ENCODE measurements around the gene UBQLN3. TPM values are rescaled to one million over a fixed set of nuclear protein-coding genes. Genes with fewer than 3 reads are reported as not detected.

The UBQLN3 gene
- total RNA-seq, 1 experiment from 2014 or later: not detected

- DNase-seq (ENCODE audit: low read depth, low spot score) (no peak), ATAC-seq (no peak)
- ChIA-PET CTCF (interaction anchor here (0.6 kb wide), 1 partner anchor 193 kb away, joined by 4 read pairs; no protein-coding TSS in a partner anchor), RAD21 (ENCODE audit: low non-redundant PET in 1 of 2, low total read pairs in 2 of 2, uncharacterized antibody in 2 of 2, unreplicated experiment in 2 of 2) (no interaction called here), POLR2A (no interaction called here)
- Histone ChIP-seq H3K36me3 (ENCODE audit: control insufficient read depth in 1 of 2, insufficient read depth in 2 of 2, low read length in 2 of 2) (peaks cover 0 to 25% of the 10 kb centered on the region in 2 experiments; a peak in 2 of 4 replicates), H2AFZ (ENCODE audit: low read depth, low read length, poor library complexity, severe bottlenecking) (no peak overlapping the region), H4K20me1 (ENCODE audit: insufficient read depth) (peaks cover 15% of the 10 kb centered on the region; the same call in 1 of the 2 replicates), H3K4me3 (replicated peaks in 1 of 2; ENCODE audit: low read depth in 1 of 2, low read length in 2 of 2) (no peak overlapping the region), H3K9me3 (ENCODE audit: control insufficient read depth in 1 of 2, insufficient read depth in 1 of 2, low read depth in 1 of 2, low read length in 2 of 2) (no peaks in the 10 kb centered on the region), H3K27ac (ENCODE audit: low read depth, low read length) (no peak overlapping the region), H3K9ac (ENCODE audit: low read length) (no peak overlapping the region), H3K79me2 (ENCODE audit: insufficient read depth, low read length) (peaks cover 31% of the 10 kb centered on the region), H3K4me1 (ENCODE audit: control insufficient read depth in 1 of 2, insufficient read depth in 2 of 2, low read length in 2 of 2) (peaks cover 10 to 32% of the 10 kb centered on the region in 2 experiments), H3K9me2 (ENCODE audit: insufficient read depth) (no peaks in the 10 kb centered on the region), H3K27me3 (ENCODE audit: insufficient read depth, low read length) (peaks cover 6% of the 10 kb centered on the region; the same call in 1 of the 2 replicates), H3K4me2 (ENCODE audit: low read length) (no peak overlapping the region)
- no TSS peak for BruUV-seq (replicated peaks)
- intact Hi-C loops (cut with micrococcal nuclease): no loop called here
- TF ChIP-seq CTCF (IDR thresholded peaks at IDR 0.05 in 2 of 3, conservative IDR thresholded peaks at IDR 0.05 in 1 of 3; ENCODE audit: borderline replicate concordance in 1 of 3, insufficient read depth in 1 of 3, low read depth in 2 of 3, low read length in 2 of 3): peak in 2 of 3 experiments; percentile 25 to 35; a peak in 2 of 6 replicates
- no peak for TF ChIP-seq SP1 (IDR thresholded peaks at IDR 0.05; ENCODE audit: low read depth)
Measured at GRCh38 chr11:5507177-5507932, 2.4 kb downstream of the UBQLN3 start.

GRCh38 chr11:5505363-5506048, 4.3 kb downstream of the UBQLN3 start:
- peak overlapping the region; percentile 65 for H3K27ac ChIP-seq (ENCODE audit: low read depth, low read length)
- peak overlapping the region; percentile 19 for H2AFZ ChIP-seq (ENCODE audit: low read depth, low read length, poor library complexity, severe bottlenecking)
- POLR2A ChIA-PET: interaction anchor here (0.5 to 3.2 kb wide), 31 partner anchors 9 to 179 kb away, joined by 3 to 56 read pairs (median 5); partner anchors contain the start of genes OR52D1, TRIM5 and UBQLNL
- no peaks in the 10 kb centered on the region for H3K9me2 ChIP-seq (ENCODE audit: insufficient read depth)
- no peaks in the 10 kb centered on the region for H3K9me3 ChIP-seq (ENCODE audit: control insufficient read depth in 1 of 2, insufficient read depth in 1 of 2, low read depth in 1 of 2, low read length in 2 of 2)
- H3K4me3 ChIP-seq (replicated peaks in 1 of 2; ENCODE audit: low read depth in 1 of 2, low read length in 2 of 2): peak overlapping the region; percentile 61 to 93
- H3K36me3 ChIP-seq (ENCODE audit: control insufficient read depth in 1 of 2, insufficient read depth in 2 of 2, low read length in 2 of 2): peaks cover 4 to 41% of the 10 kb centered on the region in 2 experiments; a peak in 3 of 4 replicates
- ATAC-seq: peak; percentile 74
- H3K4me2 ChIP-seq (ENCODE audit: low read length): peak overlapping the region; percentile 98
- CTCF ChIA-PET: interaction anchor here (0.9 kb wide), 1 partner anchor 386 kb away, joined by 3 read pairs; no protein-coding TSS in a partner anchor
- peaks cover 28% of the 10 kb centered on the region; the same call in 1 of the 2 replicates for H4K20me1 ChIP-seq (ENCODE audit: insufficient read depth)
- peak; percentile 83 for DNase-seq (ENCODE audit: low read depth, low spot score)
- intact Hi-C loops (cut with micrococcal nuclease): no loop called here
- no peaks in the 10 kb centered on the region for H3K27me3 ChIP-seq (ENCODE audit: insufficient read depth, low read length)
- H3K9ac ChIP-seq (ENCODE audit: low read length): peak overlapping the region; percentile 96
- H3K79me2 ChIP-seq (ENCODE audit: insufficient read depth, low read length): peaks cover 50% of the 10 kb centered on the region
- H3K4me1 ChIP-seq (ENCODE audit: control insufficient read depth in 1 of 2, insufficient read depth in 2 of 2, low read length in 2 of 2): peaks cover 10 to 49% of the 10 kb centered on the region in 2 experiments
- RAD21 ChIA-PET (ENCODE audit: low non-redundant PET in 1 of 2, low total read pairs in 2 of 2, uncharacterized antibody in 2 of 2, unreplicated experiment in 2 of 2): no interaction called here
- no TSS peak for BruUV-seq (replicated peaks)
- TF ChIP-seq EGR1 (IDR thresholded peaks at IDR 0.05; ENCODE audit: low read depth) (no peak), MAX (IDR thresholded peaks at IDR 0.05) (peak; percentile 50; the same call in 1 of the 2 replicates), JUND (IDR thresholded peaks at IDR 0.05) (0 out of 2 replicates have a peak, but pooled peaks have one; percentile 28), EZH2 (IDR thresholded peaks at IDR 0.05) (no peak), ZFX (IDR thresholded peaks at IDR 0.05) (no peak; the same call in 1 of the 2 replicates), SP1 (IDR thresholded peaks at IDR 0.05; ENCODE audit: low read depth) (peak; percentile 66; the same call in 1 of the 2 replicates), CTCF (IDR thresholded peaks at IDR 0.05 in 2 of 3, conservative IDR thresholded peaks at IDR 0.05 in 1 of 3; ENCODE audit: borderline replicate concordance in 1 of 3, insufficient read depth in 1 of 3, low read depth in 2 of 3, low read length in 2 of 3) (no peak), YY1 (IDR thresholded peaks at IDR 0.05; ENCODE audit: extremely low read depth, insufficient replicate concordance, low read depth, low read length) (peak; percentile 76), TCF7L2 (IDR thresholded peaks at IDR 0.05; ENCODE audit: borderline replicate concordance, extremely low read depth, insufficient read depth, insufficient read length) (no peak)

Measured in HCT116 (cell line).